ENCODE results near the gene GORASP1. TPM values are rescaled to one million over a fixed set of nuclear protein-coding genes. Genes with fewer than 3 reads are reported as not detected.

GORASP1 gene
- total RNA-seq, 1 donor from 2014 or later: 45.6 TPM

DNA sequence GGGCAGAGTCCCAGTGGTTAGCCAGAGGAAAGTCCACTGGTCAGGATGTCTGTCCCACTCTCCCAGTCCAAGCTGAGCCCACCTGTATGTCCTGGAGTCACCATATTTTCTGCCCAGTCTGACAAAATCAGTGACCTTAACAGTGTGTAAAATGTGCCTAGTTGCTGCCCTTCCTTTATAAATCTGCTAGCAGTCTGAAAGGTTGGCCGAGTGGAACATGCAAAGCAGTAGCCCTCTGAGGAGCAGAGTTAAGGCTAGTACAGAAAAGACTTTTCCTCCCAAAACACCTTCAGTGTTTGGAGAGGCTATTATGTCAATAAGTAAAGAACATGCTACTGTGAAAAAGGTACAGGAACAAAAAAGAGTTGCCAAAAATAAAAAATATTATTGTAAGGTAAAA lies 15.4 kb upstream of the GORASP1 start:
- Mint-ChIP-seq H3K27ac (ENCODE audit: unreplicated experiment) (no peak overlapping the region), H3K27me3 (ENCODE audit: low read depth, unreplicated experiment) (peaks cover 8% of the 10 kb centered on the region)
- TF ChIP-seq, protein P1, sequence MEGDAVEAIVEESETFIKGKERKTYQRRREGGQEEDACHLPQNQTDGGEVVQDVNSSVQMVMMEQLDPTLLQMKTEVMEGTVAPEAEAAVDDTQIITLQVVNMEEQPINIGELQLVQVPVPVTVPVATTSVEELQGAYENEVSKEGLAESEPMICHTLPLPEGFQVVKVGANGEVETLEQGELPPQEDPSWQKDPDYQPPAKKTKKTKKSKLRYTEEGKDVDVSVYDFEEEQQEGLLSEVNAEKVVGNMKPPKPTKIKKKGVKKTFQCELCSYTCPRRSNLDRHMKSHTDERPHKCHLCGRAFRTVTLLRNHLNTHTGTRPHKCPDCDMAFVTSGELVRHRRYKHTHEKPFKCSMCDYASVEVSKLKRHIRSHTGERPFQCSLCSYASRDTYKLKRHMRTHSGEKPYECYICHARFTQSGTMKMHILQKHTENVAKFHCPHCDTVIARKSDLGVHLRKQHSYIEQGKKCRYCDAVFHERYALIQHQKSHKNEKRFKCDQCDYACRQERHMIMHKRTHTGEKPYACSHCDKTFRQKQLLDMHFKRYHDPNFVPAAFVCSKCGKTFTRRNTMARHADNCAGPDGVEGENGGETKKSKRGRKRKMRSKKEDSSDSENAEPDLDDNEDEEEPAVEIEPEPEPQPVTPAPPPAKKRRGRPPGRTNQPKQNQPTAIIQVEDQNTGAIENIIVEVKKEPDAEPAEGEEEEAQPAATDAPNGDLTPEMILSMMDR (IDR thresholded peaks at IDR 0.05; ENCODE audit: insufficient read depth, low read depth, low read length): no peak
- no peak for TF ChIP-seq EZH2 (IDR thresholded peaks at IDR 0.05; ENCODE audit: insufficient read depth, low read length)

DNA sequence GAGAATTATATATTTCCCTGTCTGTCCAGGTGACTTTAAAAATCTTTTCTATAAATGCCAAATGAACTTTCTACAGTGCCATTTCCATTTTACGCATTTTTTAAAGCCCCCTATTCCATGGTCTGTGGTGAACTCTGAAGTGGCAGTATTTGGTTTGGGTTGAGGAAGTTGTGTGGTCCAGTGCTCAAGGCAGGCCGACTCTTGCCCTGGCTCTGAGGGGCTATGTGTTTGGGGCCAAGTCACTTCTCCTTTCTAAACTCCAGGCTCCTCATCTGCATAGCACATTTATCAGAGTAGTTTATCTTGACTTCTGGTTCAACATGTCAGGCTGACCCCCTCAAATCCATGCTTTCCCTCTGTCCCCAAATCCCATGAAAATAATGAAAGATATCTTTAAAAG lies 14.2 kb upstream of the GORASP1 start:
- TF ChIP-seq, protein P1 (IDR thresholded peaks at IDR 0.05; ENCODE audit: insufficient read depth, low read depth, low read length): no peak
- no peak for TF ChIP-seq EZH2 (IDR thresholded peaks at IDR 0.05; ENCODE audit: insufficient read depth, low read length)
- Histone ChIP-seq H3K4me2 (ENCODE audit: low read length) (no peak overlapping the region), H3K27me3 (ENCODE audit: insufficient read depth, low read length) (no peaks in the 10 kb centered on the region), H3K9ac (ENCODE audit: low read length) (no peak overlapping the region), H3K79me2 (ENCODE audit: insufficient read depth, low read length) (no peaks in the 10 kb centered on the region), H3K4me3 (ENCODE audit: insufficient read depth, low read depth, low read length) (no peak overlapping the region), H3K27ac (ENCODE audit: low read depth, low read length) (no peak overlapping the region), H3K9me3 (ENCODE audit: insufficient read depth, low read depth, low read length) (no peaks in the 10 kb centered on the region), H4K20me1 (ENCODE audit: insufficient read depth, low read length) (no peaks in the 10 kb centered on the region), H3K4me1 (ENCODE audit: insufficient read depth, low read length) (peaks cover 6% of the 10 kb centered on the region), H3K36me3 (ENCODE audit: insufficient read depth, low read length) (no peaks in the 10 kb centered on the region), H2AFZ (ENCODE audit: low read depth, low read length) (no peak overlapping the region)
- no peak for FAIRE-seq
- H3K9me3 Mint-ChIP-seq (ENCODE audit: unreplicated experiment): no peaks in the 10 kb centered on the region
- peaks cover 11% of the 10 kb centered on the region for H3K27me3 Mint-ChIP-seq (ENCODE audit: low read depth, unreplicated experiment)
- no peak overlapping the region for H3K27ac Mint-ChIP-seq (ENCODE audit: unreplicated experiment)
- peaks cover 9% of the 10 kb centered on the region for H3K36me3 Mint-ChIP-seq (ENCODE audit: low read depth, unreplicated experiment)
- H3K4me1 Mint-ChIP-seq (ENCODE audit: low read depth, unreplicated experiment): peaks cover 3% of the 10 kb centered on the region
- H3K4me3 Mint-ChIP-seq (ENCODE audit: unreplicated experiment): no peak overlapping the region
- DNase-seq (ENCODE audit: low read depth): no peak

More for the DNA sequence above, 15.4 kb upstream of the GORASP1 start:
- Histone ChIP-seq H3K36me3 (ENCODE audit: insufficient read depth, low read length) (no peaks in the 10 kb centered on the region), H3K4me1 (ENCODE audit: insufficient read depth, low read length) (peaks cover 6% of the 10 kb centered on the region), H2AFZ (ENCODE audit: low read depth, low read length) (no peak overlapping the region), H4K20me1 (ENCODE audit: insufficient read depth, low read length) (no peaks in the 10 kb centered on the region), H3K79me2 (ENCODE audit: insufficient read depth, low read length) (no peaks in the 10 kb centered on the region), H3K27me3 (ENCODE audit: insufficient read depth, low read length) (no peaks in the 10 kb centered on the region), H3K4me3 (ENCODE audit: insufficient read depth, low read depth, low read length) (no peak overlapping the region), H3K27ac (ENCODE audit: low read depth, low read length) (no peak overlapping the region), H3K9ac (ENCODE audit: low read length) (no peak overlapping the region), H3K9me3 (ENCODE audit: insufficient read depth, low read depth, low read length) (no peaks in the 10 kb centered on the region), H3K4me2 (ENCODE audit: low read length) (no peak overlapping the region)
- no peak for FAIRE-seq
- no peaks in the 10 kb centered on the region for H3K9me3 Mint-ChIP-seq (ENCODE audit: unreplicated experiment)
- H3K36me3 Mint-ChIP-seq (ENCODE audit: low read depth, unreplicated experiment): peaks cover 9% of the 10 kb centered on the region
- H3K4me3 Mint-ChIP-seq (ENCODE audit: unreplicated experiment): no peak overlapping the region
- H3K4me1 Mint-ChIP-seq (ENCODE audit: low read depth, unreplicated experiment): peaks cover 5% of the 10 kb centered on the region
- no peak for DNase-seq (ENCODE audit: low read depth)

DNA sequence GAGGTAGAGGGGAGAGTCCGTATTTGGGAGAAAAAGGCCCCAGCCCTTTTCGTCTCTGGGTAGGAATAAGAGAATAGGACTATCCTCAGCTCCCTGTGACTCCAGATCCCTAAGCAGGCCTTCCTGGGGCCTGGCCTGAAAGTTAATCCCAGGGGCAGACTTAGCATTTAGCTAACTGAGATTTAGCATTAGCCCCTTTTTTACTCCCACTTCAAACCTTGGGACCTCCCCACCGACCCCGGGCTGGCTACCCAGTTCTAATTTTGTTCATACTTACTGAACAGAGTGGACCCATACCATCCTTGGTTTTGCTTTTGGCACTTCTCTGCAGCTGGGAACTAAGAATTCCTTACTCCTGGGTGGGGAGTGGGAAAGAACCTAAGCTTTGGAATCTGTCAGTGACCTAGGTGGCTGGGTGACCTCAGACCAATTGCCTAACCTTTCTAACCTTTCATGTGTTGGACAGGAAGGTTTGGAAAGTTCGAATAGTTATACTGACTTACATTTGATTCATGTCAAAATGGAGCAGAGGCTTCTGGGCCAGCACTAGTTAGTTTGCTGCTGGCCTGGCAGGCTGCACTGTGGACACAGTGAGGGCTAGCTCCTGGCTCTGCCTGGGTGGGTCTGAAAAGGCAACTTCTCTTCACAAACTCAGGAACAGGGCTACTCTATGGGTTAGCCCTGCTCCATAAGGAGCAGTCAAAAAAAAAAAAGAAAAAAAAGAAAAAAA lies 11.7 kb upstream of the GORASP1 start:
- H3K79me2 ChIP-seq (ENCODE audit: insufficient read depth, low read length): no peaks in the 10 kb centered on the region
- H3K27me3 ChIP-seq (ENCODE audit: insufficient read depth, low read length): no peaks in the 10 kb centered on the region
- Mint-ChIP-seq H3K4me1 (ENCODE audit: low read depth, unreplicated experiment) (no peaks in the 10 kb centered on the region), H3K27me3 (ENCODE audit: low read depth, unreplicated experiment) (peaks cover 14% of the 10 kb centered on the region), H3K36me3 (ENCODE audit: low read depth, unreplicated experiment) (peaks cover 13% of the 10 kb centered on the region), H3K4me3 (ENCODE audit: unreplicated experiment) (no peak overlapping the region), H3K9me3 (ENCODE audit: unreplicated experiment) (no peaks in the 10 kb centered on the region), H3K27ac (ENCODE audit: unreplicated experiment) (no peak overlapping the region)
- no peaks in the 10 kb centered on the region for H3K36me3 ChIP-seq (ENCODE audit: insufficient read depth, low read length)
- no peak for FAIRE-seq
- no peak overlapping the region for H3K27ac ChIP-seq (ENCODE audit: low read depth, low read length)
- DNase-seq (ENCODE audit: low read depth): no peak
- no peak overlapping the region for H3K9ac ChIP-seq (ENCODE audit: low read length)
- H2AFZ ChIP-seq (ENCODE audit: low read depth, low read length): no peak overlapping the region
- H4K20me1 ChIP-seq (ENCODE audit: insufficient read depth, low read length): no peaks in the 10 kb centered on the region
- TF ChIP-seq EZH2 (IDR thresholded peaks at IDR 0.05; ENCODE audit: insufficient read depth, low read length): no peak
- TF ChIP-seq, protein P1 (IDR thresholded peaks at IDR 0.05; ENCODE audit: insufficient read depth, low read depth, low read length): no peak
- no peak overlapping the region for H3K4me3 ChIP-seq (ENCODE audit: insufficient read depth, low read depth, low read length)
- H3K9me3 ChIP-seq (ENCODE audit: insufficient read depth, low read depth, low read length): no peaks in the 10 kb centered on the region
- no peaks in the 10 kb centered on the region for H3K4me1 ChIP-seq (ENCODE audit: insufficient read depth, low read length)
- H3K4me2 ChIP-seq (ENCODE audit: low read length): no peak overlapping the region

Measured in astrocyte (in vitro differentiated cells and primary cell).